Muscle of leg (tissue), 11 donors: ENCODE results near the gene TCF12. TPM values are rescaled to one million over a fixed set of nuclear protein-coding genes. Genes with fewer than 3 reads are reported as not detected.

ENCODE experiments used
- DNase-seq: peaks from one replicate; pipeline ENCODE4 v3.0.0; 2013
- H3K27ac ChIP-seq: one replicate; pipeline ENCODE4 v1.5.1; 2013; ENCODE audit warnings: mild to moderate bottlenecking, low read length, control low read depth
- H3K27me3 ChIP-seq: one replicate; pipeline ENCODE4 v1.6.1; 2013; ENCODE audit warnings: low read length; ENCODE audit not compliant: control insufficient read depth, insufficient read depth
- H3K36me3 ChIP-seq: one replicate; pipeline ENCODE4 v1.6.1; 2013; ENCODE audit warnings: low read length; ENCODE audit not compliant: control insufficient read depth, insufficient read depth
- H3K4me1 ChIP-seq: one replicate; pipeline ENCODE4 v1.6.1; 2013; ENCODE audit warnings: low read length; ENCODE audit not compliant: control insufficient read depth, insufficient read depth
- H3K4me3 ChIP-seq: one replicate; pipeline ENCODE4 v1.5.1; 2013; ENCODE audit warnings: low read length, control low read depth
- H3K9me3 ChIP-seq: replicated peaks from 2 replicates; pipeline ENCODE4 v1.6.1; 2013; ENCODE audit warnings: low read depth, low read length; ENCODE audit not compliant: control insufficient read depth
- WGBS: methylation state at CpG from one replicate; pipeline ENCODE4 v1.1.5; 2013; ENCODE audit warnings: missing lambda C conversion rate; ENCODE audit not compliant: insufficient coverage; 5-methylcytosine and 5-hydroxymethylcytosine counted together
- polyA plus RNA-seq, 8 donors: library from polyadenylated mRNA; unstranded; fragments of 120-200 nt; gene quantifications; one replicate each; pipeline versions ENCODE4 v1.2.1 to v1.2.3, GENCODE V29; 2013; ENCODE audit warnings: inconsistent platforms in 1 of 8, low replicate concordance in 1 of 8; ENCODE audit not compliant: insufficient read length in 8 of 8, insufficient read depth in 1 of 8
- total RNA-seq: library from RNA; stranded (reverse); fragments of 120-200 nt; gene quantifications from one replicate; pipeline ENCODE4 v1.2.4, GENCODE V29; 2013

TCF12 gene
- total and polyA plus RNA-seq, 9 donors = 79.1 to 147 (median 116) TPM

GRCh38 chr15:57329582-57330367 is 411.3 kb downstream of the TCF12 start:
- H3K4me1 ChIP-seq = peaks cover 53% of the 10 kb centered on the region
- no peak for DNase-seq
- H3K36me3 ChIP-seq = no peaks in the 10 kb centered on the region
- no peak overlapping the region for H3K27ac ChIP-seq
- H3K4me3 ChIP-seq = no peak overlapping the region
- H3K9me3 ChIP-seq = no peaks in the 10 kb centered on the region
- no peaks in the 10 kb centered on the region for H3K27me3 ChIP-seq
- 80% methylated on average over 10 of the region's 13 CpGs for WGBS

- no peak for DNase-seq
Measured at GRCh38 chr15:57330619-57331340, 412.3 kb downstream of the TCF12 start.

GRCh38 chr15:57332326-57332725 is 413.9 kb downstream of the TCF12 start:
- H3K4me3 ChIP-seq = no peak overlapping the region
- no peak for DNase-seq
- WGBS = 80% methylated on average over 4 of the region's 8 CpGs
- no peaks in the 10 kb centered on the region for H3K36me3 ChIP-seq
- H3K9me3 ChIP-seq = no peaks in the 10 kb centered on the region
- no peaks in the 10 kb centered on the region for H3K27me3 ChIP-seq
- no peak overlapping the region for H3K27ac ChIP-seq
- H3K4me1 ChIP-seq = peaks cover 55% of the 10 kb centered on the region

More at GRCh38 chr15:57330619-57331340, 412.3 kb downstream of the TCF12 start:
- peak overlapping the region; percentile 51 for H3K27ac ChIP-seq
- WGBS = 90% methylated on average over 2 of the region's 14 CpGs
- peaks cover 59% of the 10 kb centered on the region for H3K4me1 ChIP-seq
- no peaks in the 10 kb centered on the region for H3K27me3 ChIP-seq
- H3K4me3 ChIP-seq = no peak overlapping the region
- H3K36me3 ChIP-seq = no peaks in the 10 kb centered on the region
- H3K9me3 ChIP-seq = no peaks in the 10 kb centered on the region

- no peak overlapping the region for H3K27ac ChIP-seq
- DNase-seq = no peak
- WGBS = 93% methylated on average over 2 of the region's 4 CpGs
Measured at GRCh38 chr15:57333487-57333886, 415.0 kb downstream of the TCF12 start.

GRCh38 chr15:57334257-57334656 is 415.8 kb downstream of the TCF12 start:
- H3K36me3 ChIP-seq = no peaks in the 10 kb centered on the region
- 76% methylated on average over 10 of the region's 12 CpGs for whole genome bisulfite sequencing
- no peak overlapping the region for H3K4me3 ChIP-seq
- no peak for DNase-seq
- no peaks in the 10 kb centered on the region for H3K9me3 ChIP-seq
- H3K27me3 ChIP-seq = no peaks in the 10 kb centered on the region
- peaks cover 59% of the 10 kb centered on the region for H3K4me1 ChIP-seq
- no peak overlapping the region for H3K27ac ChIP-seq

More at GRCh38 chr15:57333487-57333886, 415.0 kb downstream of the TCF12 start:
- Histone ChIP-seq H3K36me3 (no peaks in the 10 kb centered on the region), H3K27me3 (no peaks in the 10 kb centered on the region), H3K4me3 (no peak overlapping the region), H3K4me1 (peaks cover 59% of the 10 kb centered on the region), H3K9me3 (no peaks in the 10 kb centered on the region)

GRCh38 chr15:57335293-57335715 is 416.9 kb downstream of the TCF12 start:
- no peaks in the 10 kb centered on the region for H3K36me3 ChIP-seq
- H3K27ac ChIP-seq = no peak overlapping the region
- no peak overlapping the region for H3K4me3 ChIP-seq
- WGBS = 43% methylated on average over 1 of the region's 6 CpGs
- DNase-seq = no peak
- H3K9me3 ChIP-seq = no peaks in the 10 kb centered on the region
- no peaks in the 10 kb centered on the region for H3K27me3 ChIP-seq
- peaks cover 54% of the 10 kb centered on the region for H3K4me1 ChIP-seq

- no peak for DNase-seq
- H3K4me1 ChIP-seq = peaks cover 51% of the 10 kb centered on the region
- no peaks in the 10 kb centered on the region for H3K27me3 ChIP-seq
- 30% methylated on average over 5 of the region's 7 CpGs for WGBS
- H3K36me3 ChIP-seq = no peaks in the 10 kb centered on the region
- no peaks in the 10 kb centered on the region for H3K9me3 ChIP-seq
- no peak overlapping the region for H3K4me3 ChIP-seq
- no peak overlapping the region for H3K27ac ChIP-seq
Measured at GRCh38 chr15:57335719-57336118, 417.3 kb downstream of the TCF12 start.

- Histone ChIP-seq H3K4me1 (peaks cover 46% of the 10 kb centered on the region), H3K27ac (peak overlapping the region; percentile 90), H3K4me3 (no peak overlapping the region), H3K27me3 (no peaks in the 10 kb centered on the region), H3K9me3 (no peaks in the 10 kb centered on the region), H3K36me3 (no peaks in the 10 kb centered on the region)
- WGBS = 30% methylated on average over 12 of the region's 15 CpGs
- DNase-seq = peak; percentile 80
Measured at GRCh38 chr15:57337868-57338411, 419.5 kb downstream of the TCF12 start.

GRCh38 chr15:57339321-57339720 is 420.9 kb downstream of the TCF12 start:
- Histone ChIP-seq H3K9me3 (no peaks in the 10 kb centered on the region), H3K36me3 (no peaks in the 10 kb centered on the region), H3K27me3 (no peaks in the 10 kb centered on the region), H3K4me1 (peaks cover 46% of the 10 kb centered on the region), H3K4me3 (no peak overlapping the region), H3K27ac (no peak overlapping the region)
- WGBS = no CpG with 5 or more reads among the region's 5 CpGs
- DNase-seq = no peak
